ENCODE data around the gene LRRC28. TPM values are rescaled to one million over a fixed set of nuclear protein-coding genes. Genes with fewer than 3 reads are reported as not detected.

Gene LRRC28
- total and polyA plus RNA-seq, 9 donors, result 11.3 to 39.7 (median 19.6) TPM

DNA sequence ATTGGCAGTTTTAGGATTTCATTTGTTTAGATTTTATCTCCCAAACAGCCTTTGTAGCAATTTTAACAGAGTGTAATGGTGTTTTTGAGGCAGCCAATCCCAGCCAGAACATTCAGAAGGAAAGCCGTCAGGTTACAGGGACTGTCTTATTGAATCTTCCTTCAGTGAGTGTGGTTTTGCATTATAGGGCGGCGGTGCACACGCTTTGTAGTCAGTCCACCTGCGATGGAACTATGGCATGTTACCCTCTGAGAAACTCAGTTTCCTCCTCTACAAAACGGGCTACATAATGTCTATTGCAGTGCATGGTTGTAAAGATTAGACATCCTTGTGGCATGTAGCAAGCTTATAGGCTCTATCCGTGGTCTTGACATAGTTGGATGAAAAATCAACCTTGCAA, 1.0 kb downstream of the LRRC28 start:
- TF ChIP-seq POLR2A (IDR thresholded peaks at IDR 0.05), result no peak
- TF ChIP-seq, protein P1, sequence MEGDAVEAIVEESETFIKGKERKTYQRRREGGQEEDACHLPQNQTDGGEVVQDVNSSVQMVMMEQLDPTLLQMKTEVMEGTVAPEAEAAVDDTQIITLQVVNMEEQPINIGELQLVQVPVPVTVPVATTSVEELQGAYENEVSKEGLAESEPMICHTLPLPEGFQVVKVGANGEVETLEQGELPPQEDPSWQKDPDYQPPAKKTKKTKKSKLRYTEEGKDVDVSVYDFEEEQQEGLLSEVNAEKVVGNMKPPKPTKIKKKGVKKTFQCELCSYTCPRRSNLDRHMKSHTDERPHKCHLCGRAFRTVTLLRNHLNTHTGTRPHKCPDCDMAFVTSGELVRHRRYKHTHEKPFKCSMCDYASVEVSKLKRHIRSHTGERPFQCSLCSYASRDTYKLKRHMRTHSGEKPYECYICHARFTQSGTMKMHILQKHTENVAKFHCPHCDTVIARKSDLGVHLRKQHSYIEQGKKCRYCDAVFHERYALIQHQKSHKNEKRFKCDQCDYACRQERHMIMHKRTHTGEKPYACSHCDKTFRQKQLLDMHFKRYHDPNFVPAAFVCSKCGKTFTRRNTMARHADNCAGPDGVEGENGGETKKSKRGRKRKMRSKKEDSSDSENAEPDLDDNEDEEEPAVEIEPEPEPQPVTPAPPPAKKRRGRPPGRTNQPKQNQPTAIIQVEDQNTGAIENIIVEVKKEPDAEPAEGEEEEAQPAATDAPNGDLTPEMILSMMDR (IDR thresholded peaks at IDR 0.05), result no peak
- no peak for TF ChIP-seq EP300 (IDR thresholded peaks at IDR 0.05)
- Histone ChIP-seq H3K4me1 (ENCODE audit: insufficient read depth) (peaks cover 5% of the 10 kb centered on the region), H3K9me3 (no peaks in the 10 kb centered on the region), H3K36me3 (no peaks in the 10 kb centered on the region), H3K4me3 (peak overlapping the region; percentile 71), H3K27ac (no peak overlapping the region), H3K27me3 (no peaks in the 10 kb centered on the region)
- 75 to 82% (median 76%) methylated on average over 7 of the region's 7 CpGs for WGBS, 3 donors
- intact Hi-C loops (cut with DNase I), result no loop called here
- DNase-seq, result no peak

DNA sequence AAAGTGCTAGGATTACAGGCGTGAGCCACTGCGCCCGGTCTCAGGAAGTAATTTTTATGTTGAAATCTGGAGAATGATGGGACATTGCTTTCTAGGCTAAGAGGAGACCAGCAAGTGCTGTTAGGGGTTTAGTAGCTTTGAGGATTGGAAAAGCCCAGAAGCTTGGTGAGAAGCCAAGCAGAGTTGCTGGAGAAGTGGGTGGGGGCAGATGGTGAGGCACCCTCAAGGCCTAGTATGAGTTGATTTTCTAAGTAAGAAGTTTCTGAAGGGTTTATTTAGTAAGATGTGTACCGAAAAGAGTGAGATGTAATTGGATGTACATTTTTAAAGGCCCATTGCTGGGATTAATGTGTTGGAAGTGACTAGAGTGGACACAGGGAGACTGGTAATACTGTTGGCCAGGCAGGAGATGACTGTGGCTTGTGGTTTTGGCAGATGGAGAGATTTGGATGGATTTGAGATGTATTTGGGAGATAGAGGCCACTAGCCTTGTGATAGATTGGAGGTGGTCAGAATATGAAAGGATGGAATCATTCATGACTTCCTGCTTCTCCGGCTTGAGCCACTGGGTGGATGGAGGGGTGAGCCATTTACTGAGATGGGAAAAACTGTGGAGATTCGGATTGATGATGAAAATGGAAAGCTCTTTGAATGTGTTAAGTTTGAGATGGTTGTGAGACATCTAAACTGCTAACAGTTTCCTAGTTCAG, 2.3 kb downstream of the LRRC28 start:
- Histone ChIP-seq H3K4me3 (no peak overlapping the region), H3K36me3 (no peaks in the 10 kb centered on the region), H3K4me1 (ENCODE audit: insufficient read depth) (no peaks in the 10 kb centered on the region), H3K9me3 (no peaks in the 10 kb centered on the region), H3K27ac (no peak overlapping the region), H3K27me3 (no peaks in the 10 kb centered on the region)
- intact Hi-C loops (cut with DNase I), result no loop called here
- no peak for TF ChIP-seq EP300 (IDR thresholded peaks at IDR 0.05)
- WGBS, 3 donors, result 94 to 98% (median 96%) methylated on average over 6 of the region's 6 CpGs
- DNase-seq, result no peak

DNA sequence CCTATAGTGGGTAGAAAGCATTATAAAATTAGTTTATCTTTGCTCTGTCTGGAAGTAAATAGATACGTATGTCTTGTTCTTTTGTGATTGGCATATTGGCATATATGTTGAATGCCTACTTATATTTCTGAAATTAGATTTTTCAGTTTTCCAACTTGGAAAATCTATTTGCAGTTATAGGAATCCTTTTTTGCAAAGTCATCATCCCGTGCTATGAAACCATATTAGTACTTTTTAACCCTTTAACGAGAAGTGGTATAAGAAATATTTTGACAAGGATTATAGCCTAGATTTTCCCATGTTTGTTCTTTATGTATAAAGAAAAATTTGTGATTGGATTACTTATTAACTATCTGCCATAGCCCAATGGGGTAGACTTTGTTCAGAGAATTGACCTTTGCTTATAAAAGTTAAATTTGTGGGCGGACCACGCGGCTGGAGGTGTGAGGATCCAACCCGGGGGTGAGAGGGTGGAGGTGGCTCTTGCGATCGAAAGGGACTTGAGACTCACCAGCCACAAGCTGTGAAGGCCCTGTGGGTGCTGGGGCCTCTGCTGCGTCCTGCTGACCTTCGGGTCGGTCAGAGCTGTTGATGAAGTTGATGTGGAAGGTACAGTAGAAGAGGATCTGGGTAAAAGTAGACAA, 5.9 kb downstream of the LRRC28 start:
- Histone ChIP-seq H3K27ac (no peak overlapping the region), H3K4me1 (ENCODE audit: insufficient read depth) (no peaks in the 10 kb centered on the region), H3K4me3 (no peak overlapping the region), H3K27me3 (no peaks in the 10 kb centered on the region), H3K9me3 (no peaks in the 10 kb centered on the region), H3K36me3 (no peaks in the 10 kb centered on the region)
- 93 to 96% (median 96%) methylated on average over 12 of the region's 12 CpGs for WGBS, 3 donors
- DNase-seq, result no peak
- TF ChIP-seq, protein P1 (IDR thresholded peaks at IDR 0.05), result no peak
- no peak for TF ChIP-seq EP300 (IDR thresholded peaks at IDR 0.05)
- TF ChIP-seq POLR2A (IDR thresholded peaks at IDR 0.05), result no peak
- intact Hi-C loops (cut with DNase I), result no loop called here

DNA sequence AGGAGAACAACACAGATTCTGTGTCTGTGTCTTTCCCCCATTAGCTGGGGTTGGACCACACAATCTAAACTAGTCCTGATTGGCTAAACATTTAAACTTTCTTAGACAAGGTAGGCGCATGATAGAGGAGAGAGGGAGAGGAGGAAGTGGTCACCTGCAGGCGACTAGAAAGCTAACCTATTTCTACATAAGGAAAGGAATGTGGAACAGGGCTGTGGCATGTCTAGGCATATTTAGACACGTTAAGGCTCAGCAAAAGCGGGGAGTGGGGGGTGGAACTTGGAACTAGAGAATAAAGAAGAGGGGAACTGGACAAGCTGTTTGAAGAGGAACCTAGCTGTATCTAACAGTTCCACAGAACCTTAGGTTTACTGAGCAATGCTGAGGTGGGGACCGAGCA, 12.8 kb downstream of the LRRC28 start:
- intact Hi-C loops (cut with DNase I), result no loop called here

More for the DNA sequence above, 12.8 kb downstream of the LRRC28 start:
- Histone ChIP-seq H3K9me3 (no peaks in the 10 kb centered on the region), H3K27me3 (no peaks in the 10 kb centered on the region), H3K27ac (no peak overlapping the region), H3K4me1 (ENCODE audit: insufficient read depth) (no peaks in the 10 kb centered on the region), H3K36me3 (no peaks in the 10 kb centered on the region), H3K4me3 (no peak overlapping the region)
- 89 to 93% (median 92%) methylated on average over 5 of the region's 5 CpGs for WGBS, 3 donors
- TF ChIP-seq, protein P1 (IDR thresholded peaks at IDR 0.05), result no peak
- no peak for TF ChIP-seq POLR2A (IDR thresholded peaks at IDR 0.05)
- TF ChIP-seq EP300 (IDR thresholded peaks at IDR 0.05), result no peak
- DNase-seq, result no peak

Data from ovary (tissue), 9 donors.